PC-3 (cell line): ENCODE measurements around the gene CHRNA7. TPM values are rescaled to one million over a fixed set of nuclear protein-coding genes. Genes with fewer than 3 reads are reported as not detected.

ENCODE experiments used
- ATAC-seq: fragments of 200-7000 bp; cut with Tn5 transposase; 2 replicates; pipeline ENCODE4 v1.9.1; 2020; ENCODE audit warnings: mild to moderate bottlenecking, moderate library complexity
- BruUV-seq: library from RNA; stranded (reverse); fragments of 400-500 nt; replicated peaks from 2 replicates; lab custom pipeline; 2021; lab: Mats Ljungman, UMichigan
- CTCF ChIA-PET: fragments of 300-600 bp; sonication (Branson Sonifier 250); formaldehyde crosslinking; loops from one replicate; lab custom pipeline; 2022; ENCODE audit warnings: antibody characterized with exemption; lab: Charles Lee
- POLR2A ChIA-PET: fragments of 300-600 bp; sonication (Branson Sonifier 250); formaldehyde crosslinking; loops from one replicate; lab custom pipeline; 2022; ENCODE audit warnings: antibody characterized with exemption; ENCODE audit not compliant: unreplicated experiment; lab: Charles Lee
- DNase-seq: peaks from one replicate; pipeline ENCODE4 v3.0.0-alpha.2; 2015
- H2AFZ ChIP-seq: fragments of 300-600 bp; sonication (generic); 2 replicates; pipeline ENCODE4 v1.6.0; 2016; ENCODE audit warnings: antibody characterized with exemption, low read length
- H3F3A ChIP-seq: fragments of 300-600 bp; sonication (generic); one replicate; pipeline ENCODE4 v1.6.0; 2017; ENCODE audit warnings: antibody characterized with exemption, low read length, control low read depth, mild to moderate bottlenecking; ENCODE audit not compliant: unreplicated experiment
- H3K27ac ChIP-seq: fragments of 300-600 bp; sonication (generic); 2 replicates; pipeline ENCODE4 v1.5.1; 2016; ENCODE audit warnings: mild to moderate bottlenecking, low read length
- H3K27me3 ChIP-seq: fragments of 300-600 bp; sonication (generic); 2 replicates; pipeline ENCODE4 v1.6.1; 2016; ENCODE audit warnings: low read length, mixed read lengths
- H3K36me3 ChIP-seq: fragments of 300-600 bp; sonication (generic); 2 replicates; pipeline ENCODE4 v1.6.1; 2016; ENCODE audit warnings: low read depth, mixed run types, low read length, mixed read lengths
- H3K4me1 ChIP-seq: fragments of 300-600 bp; sonication (generic); 2 replicates; pipeline ENCODE4 v1.5.1; 2016; ENCODE audit warnings: low read length; ENCODE audit not compliant: insufficient read depth
- H3K4me2 ChIP-seq: fragments of 300-600 bp; sonication (generic); 2 replicates; pipeline ENCODE4 v1.6.0; 2016; ENCODE audit warnings: low read length
- H3K4me3 ChIP-seq: fragments of 300-600 bp; sonication (generic); 2 replicates; pipeline ENCODE4 v1.5.1; 2016; ENCODE audit warnings: mild to moderate bottlenecking, low read length, mixed read lengths
- H3K79me2 ChIP-seq: fragments of 300-600 bp; sonication (generic); 2 replicates; pipeline ENCODE4 v1.6.1; 2017; ENCODE audit warnings: low read length, mixed read lengths
- H3K9ac ChIP-seq: fragments of 300-600 bp; sonication (generic); 2 replicates; pipeline ENCODE4 v1.6.0; 2016; ENCODE audit warnings: mild to moderate bottlenecking, low read length
- H3K9me2 ChIP-seq: fragments of 300-600 bp; sonication (generic); replicated peaks from 2 replicates; pipeline ENCODE4 v1.6.1; 2016; ENCODE audit warnings: mixed run types, low read length, mixed read lengths
- H3K9me3 ChIP-seq: fragments of 300-600 bp; sonication (generic); 2 replicates; pipeline ENCODE4 v1.6.1; 2016; ENCODE audit warnings: low read length, mixed read lengths
- H4K20me1 ChIP-seq: fragments of 300-600 bp; sonication (generic); 2 replicates; pipeline ENCODE4 v1.6.1; 2016; ENCODE audit warnings: low read length, mixed read lengths
- EZH2 ChIP-seq: fragments of 300-600 bp; sonication (generic); IDR thresholded peaks from one replicate; pipeline ENCODE4 v1.6.1; 2017; ENCODE audit warnings: antibody characterized with exemption, mild to moderate bottlenecking, low read length; ENCODE audit not compliant: unreplicated experiment
- EZH2phosphoT487 ChIP-seq: fragments of 300-600 bp; sonication (generic); IDR thresholded peaks from 2 replicates; pipeline ENCODE4 v1.6.1; 2018; ENCODE audit warnings: mild to moderate bottlenecking, antibody characterized with exemption, low read length, borderline replicate concordance
- intact Hi-C: fragments of 100-400 bp; cut with micrococcal nuclease; formaldehyde crosslinking; loops from 2 replicates; pipeline ENCODE4 v1.9.0; 2023
- total RNA-seq: library from RNA; depleted of rRNA; stranded (reverse); fragments of >200 nt; gene quantifications from 2 replicates; pipeline ENCODE4 v1.2.3, GENCODE V29; 2014
- TF ChIP-seq, protein P1 (sequence below): fragments of 300-600 bp; sonication (generic); conservative IDR thresholded peaks from 2 replicates; pipeline ENCODE4 v1.5.1; 2017; ENCODE audit warnings: antibody characterized with exemption, low read depth, mild to moderate bottlenecking, low read length

CHRNA7 gene
- total RNA-seq, 1 experiment from 2014 or later = 0.73 TPM

DNA sequence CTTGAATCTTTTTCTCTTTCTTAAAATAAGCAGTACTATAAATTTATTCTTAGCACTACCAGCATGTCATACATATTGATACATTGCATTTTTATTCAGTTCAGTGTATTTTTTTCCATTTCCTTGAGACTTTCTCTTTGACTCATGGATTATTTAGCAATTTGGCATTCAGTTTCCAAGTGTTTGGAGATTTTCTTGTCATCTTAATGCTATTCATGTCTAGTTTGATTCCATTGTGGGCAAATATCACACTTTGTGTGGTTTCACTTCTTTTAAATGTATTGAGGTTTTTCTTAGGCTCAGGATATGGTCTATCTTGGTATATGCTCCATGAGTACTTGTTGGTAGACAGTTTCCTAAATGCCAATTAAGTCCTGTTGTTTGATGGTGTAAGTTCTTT lies 99.5 kb downstream of the CHRNA7 start:
- Histone ChIP-seq H3F3A (no peaks in the 10 kb centered on the region), H3K4me2 (no peak overlapping the region), H4K20me1 (no peaks in the 10 kb centered on the region), H3K9me2 (no peaks in the 10 kb centered on the region), H3K79me2 (no peaks in the 10 kb centered on the region), H3K9ac (no peak overlapping the region), H2AFZ (no peak overlapping the region), H3K9me3 (no peaks in the 10 kb centered on the region), H3K4me1 (no peaks in the 10 kb centered on the region), H3K27ac (no peak overlapping the region), H3K36me3 (no peaks in the 10 kb centered on the region), H3K27me3 (peaks cover 34% of the 10 kb centered on the region), H3K4me3 (no peak overlapping the region)
- TF ChIP-seq, protein P1, sequence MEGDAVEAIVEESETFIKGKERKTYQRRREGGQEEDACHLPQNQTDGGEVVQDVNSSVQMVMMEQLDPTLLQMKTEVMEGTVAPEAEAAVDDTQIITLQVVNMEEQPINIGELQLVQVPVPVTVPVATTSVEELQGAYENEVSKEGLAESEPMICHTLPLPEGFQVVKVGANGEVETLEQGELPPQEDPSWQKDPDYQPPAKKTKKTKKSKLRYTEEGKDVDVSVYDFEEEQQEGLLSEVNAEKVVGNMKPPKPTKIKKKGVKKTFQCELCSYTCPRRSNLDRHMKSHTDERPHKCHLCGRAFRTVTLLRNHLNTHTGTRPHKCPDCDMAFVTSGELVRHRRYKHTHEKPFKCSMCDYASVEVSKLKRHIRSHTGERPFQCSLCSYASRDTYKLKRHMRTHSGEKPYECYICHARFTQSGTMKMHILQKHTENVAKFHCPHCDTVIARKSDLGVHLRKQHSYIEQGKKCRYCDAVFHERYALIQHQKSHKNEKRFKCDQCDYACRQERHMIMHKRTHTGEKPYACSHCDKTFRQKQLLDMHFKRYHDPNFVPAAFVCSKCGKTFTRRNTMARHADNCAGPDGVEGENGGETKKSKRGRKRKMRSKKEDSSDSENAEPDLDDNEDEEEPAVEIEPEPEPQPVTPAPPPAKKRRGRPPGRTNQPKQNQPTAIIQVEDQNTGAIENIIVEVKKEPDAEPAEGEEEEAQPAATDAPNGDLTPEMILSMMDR = no peak
- DNase-seq (no peak), ATAC-seq (no peak)
- ChIA-PET CTCF (no interaction called here), POLR2A (no interaction called here)
- no TSS peak for BruUV-seq
- intact Hi-C loops = no loop called here

DNA sequence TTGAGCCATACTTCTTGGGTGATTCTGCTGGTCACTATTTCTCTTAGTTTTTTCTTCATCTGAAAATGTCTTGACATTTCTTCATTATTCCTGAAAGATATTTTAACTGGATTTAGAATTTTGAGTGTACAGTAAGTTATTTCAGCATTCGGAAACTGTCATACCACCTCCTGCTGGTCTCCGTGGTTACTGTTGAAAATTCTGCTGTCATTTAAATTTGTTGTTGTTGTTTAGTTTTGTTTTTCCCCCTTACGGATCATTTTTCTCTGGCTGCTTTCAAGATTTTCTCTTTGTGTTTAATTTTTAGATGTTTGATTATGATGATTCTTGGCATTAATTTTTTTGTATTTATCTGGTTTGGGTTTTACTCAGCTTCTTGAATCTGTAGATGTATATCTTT lies 100.5 kb downstream of the CHRNA7 start:
- no peak overlapping the region for H3K4me2 ChIP-seq

DNA sequence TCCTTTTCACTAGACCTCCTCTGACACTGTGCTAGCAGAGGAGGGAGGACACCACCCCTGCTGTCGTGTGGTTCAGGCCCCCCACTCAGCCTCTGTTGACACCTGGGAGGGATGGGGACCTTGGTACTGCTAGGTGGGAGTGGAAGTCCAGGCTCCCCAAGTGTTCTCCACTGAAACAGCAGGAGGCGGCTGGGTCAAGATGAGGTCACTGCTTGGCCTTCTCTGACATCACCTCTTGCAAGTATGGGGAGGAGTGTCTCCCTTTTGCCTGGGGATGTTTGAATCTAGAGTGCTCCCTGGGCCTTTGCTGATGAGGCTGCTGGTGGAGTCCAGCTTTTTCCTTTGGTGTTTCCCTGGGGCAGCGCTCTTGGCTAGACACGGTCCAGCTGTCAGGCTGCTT lies 101.5 kb downstream of the CHRNA7 start:
- no peak for TF ChIP-seq EZH2phosphoT487
- TF ChIP-seq EZH2 = no peak
- TF ChIP-seq, protein P1 = no peak
- Histone ChIP-seq H3K4me1 (no peaks in the 10 kb centered on the region), H3F3A (no peaks in the 10 kb centered on the region), H4K20me1 (no peaks in the 10 kb centered on the region), H3K79me2 (no peaks in the 10 kb centered on the region), H3K9me3 (no peaks in the 10 kb centered on the region), H3K27ac (no peak overlapping the region), H2AFZ (no peak overlapping the region), H3K9me2 (no peaks in the 10 kb centered on the region), H3K36me3 (no peaks in the 10 kb centered on the region), H3K4me2 (no peak overlapping the region), H3K27me3 (peaks cover 15% of the 10 kb centered on the region; the same call in 1 of the 2 replicates), H3K4me3 (no peak overlapping the region), H3K9ac (no peak overlapping the region)
- DNase-seq (no peak), ATAC-seq (no peak)
- intact Hi-C loops = no loop called here
- ChIA-PET CTCF (no interaction called here), POLR2A (no interaction called here)
- BruUV-seq = no TSS peak

More for the DNA sequence above, 100.5 kb downstream of the CHRNA7 start:
- ATAC-seq = no peak
- Histone ChIP-seq H2AFZ (no peak overlapping the region), H3K27me3 (peaks cover 24% of the 10 kb centered on the region; the same call in 1 of the 2 replicates), H3K9me3 (no peaks in the 10 kb centered on the region), H3K9me2 (no peaks in the 10 kb centered on the region), H4K20me1 (no peaks in the 10 kb centered on the region), H3K79me2 (no peaks in the 10 kb centered on the region), H3K27ac (no peak overlapping the region), H3K9ac (no peak overlapping the region), H3K4me1 (no peaks in the 10 kb centered on the region), H3F3A (no peaks in the 10 kb centered on the region), H3K36me3 (no peaks in the 10 kb centered on the region), H3K4me3 (no peak overlapping the region)
- intact Hi-C loops = no loop called here
- TF ChIP-seq, protein P1 = peak; percentile 43
- no peak for TF ChIP-seq EZH2
- no peak for DNase-seq
- ChIA-PET POLR2A (no interaction called here), CTCF (no interaction called here)
- BruUV-seq = no TSS peak
